A549 (cell line): Measurements from ENCODE around the gene ZNF692.

Experiments used
- CEBPB ChIP-seq, 2 experiments: fragments of >200 bp in 1 of 2; sonication (Bioruptor Twin) in 1 of 2; formaldehyde crosslinking in 1 of 2; IDR thresholded peaks; 2 replicates each; pipeline ENCODE4 v1.6.1; 2012 to 2016
- EP300 ChIP-seq, 2 experiments: fragments of >200 bp; sonication (Bioruptor Twin); formaldehyde crosslinking; IDR thresholded peaks; 2 replicates in 1 of 2; 3 replicates in 1 of 2; pipeline ENCODE4 v1.6.1; 2016 to 2017
- JUN ChIP-seq, 2 experiments: fragments of >200 bp; sonication (Bioruptor Twin); formaldehyde crosslinking; IDR thresholded peaks; 2 replicates in 1 of 2; 3 replicates in 1 of 2; pipeline ENCODE4 v1.6.1; 2016 to 2017
- MAFK ChIP-seq: fragments of 450-650 bp; IDR thresholded peaks from 2 replicates; pipeline ENCODE4 v1.6.1; 2014; ENCODE audit not compliant: partially characterized antibody
- MAZ ChIP-seq: fragments of 150-350 bp; IDR thresholded peaks from 2 replicates; pipeline ENCODE4 v1.6.1; 2014; ENCODE audit warnings: antibody characterized with exemption, low read depth, low read length, borderline replicate concordance
- POLR2A ChIP-seq: IDR thresholded peaks from 2 replicates; pipeline ENCODE4 v1.6.1; 2012; ENCODE audit warnings: mild to moderate bottlenecking, low read length
- RARB ChIP-seq: fragments of 250-450 bp; sonication (Bioruptor Pico); IDR thresholded peaks from 2 replicates; pipeline ENCODE4 v1.8.0; 2021; ENCODE audit warnings: mild to moderate bottlenecking, moderate library complexity
- RCOR1 ChIP-seq: fragments of 150-350 bp; IDR thresholded peaks from 2 replicates; pipeline ENCODE4 v1.6.1; 2014; ENCODE audit warnings: antibody characterized with exemption, low read length, low read depth
- RFX5 ChIP-seq: fragments of 450-650 bp; IDR thresholded peaks from 2 replicates; pipeline ENCODE4 v1.7.1; 2014; ENCODE audit warnings: antibody characterized with exemption, mild to moderate bottlenecking, moderate library complexity
- SMC3 ChIP-seq: fragments of >200 bp; sonication (Bioruptor Twin); formaldehyde crosslinking; IDR thresholded peaks from 3 replicates; pipeline ENCODE4 v1.6.1; 2018; ENCODE audit warnings: inconsistent platforms
- ZFP36 ChIP-seq: fragments of 450-650 bp; IDR thresholded peaks from 2 replicates; pipeline ENCODE4 v1.6.1; 2014; ENCODE audit warnings: borderline replicate concordance; ENCODE audit not compliant: partially characterized antibody
- ZSCAN20 ChIP-seq: fragments of 250-450 bp; sonication (Bioruptor Pico); IDR thresholded peaks from 2 replicates; pipeline ENCODE4 v1.8.0; 2022; ENCODE audit warnings: mild to moderate bottlenecking, moderate library complexity
- TF ChIP-seq, protein P1 (sequence below): fragments of >200 bp; sonication (Bioruptor Twin); formaldehyde crosslinking; IDR thresholded peaks from 3 replicates; pipeline ENCODE4 v1.5.1; 2016
- TF ChIP-seq, protein P2 (sequence below): IDR thresholded peaks from 2 replicates; pipeline ENCODE4 v1.6.1; 2012

DNA sequence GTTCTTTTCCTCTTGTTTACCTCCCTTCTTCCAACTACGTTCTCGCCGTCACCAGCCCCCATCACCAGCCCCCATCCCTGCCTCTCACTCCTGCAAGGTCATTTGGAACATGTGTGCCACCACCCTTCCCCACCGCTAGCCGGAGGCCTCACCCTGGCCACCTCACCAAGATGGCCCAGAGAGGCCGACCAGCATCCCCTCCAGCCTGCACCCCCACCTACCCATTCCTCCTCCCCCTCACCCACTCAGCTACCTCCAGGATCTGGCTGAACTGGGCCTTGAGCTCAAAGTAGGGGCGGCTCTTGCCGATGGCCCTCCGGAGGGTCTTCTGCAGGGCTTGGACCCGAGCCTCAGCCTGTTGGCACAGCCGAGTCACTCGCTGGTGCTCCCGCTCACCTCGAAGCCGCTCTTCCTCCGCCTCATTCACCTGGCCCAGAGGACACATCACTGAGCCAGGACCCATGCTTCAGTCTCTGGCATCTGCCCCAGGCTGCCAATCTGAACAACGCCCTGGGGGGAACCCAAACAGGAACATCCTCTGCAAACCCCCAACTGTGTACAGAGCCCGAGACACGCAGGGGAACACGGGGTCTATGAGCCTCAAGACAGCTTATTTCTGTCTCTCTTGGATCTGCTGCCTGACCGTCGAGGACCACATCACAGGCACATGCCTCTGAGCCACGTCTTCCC is 46.0 kb downstream of the ZNF692 start:
- TF ChIP-seq, protein P1, sequence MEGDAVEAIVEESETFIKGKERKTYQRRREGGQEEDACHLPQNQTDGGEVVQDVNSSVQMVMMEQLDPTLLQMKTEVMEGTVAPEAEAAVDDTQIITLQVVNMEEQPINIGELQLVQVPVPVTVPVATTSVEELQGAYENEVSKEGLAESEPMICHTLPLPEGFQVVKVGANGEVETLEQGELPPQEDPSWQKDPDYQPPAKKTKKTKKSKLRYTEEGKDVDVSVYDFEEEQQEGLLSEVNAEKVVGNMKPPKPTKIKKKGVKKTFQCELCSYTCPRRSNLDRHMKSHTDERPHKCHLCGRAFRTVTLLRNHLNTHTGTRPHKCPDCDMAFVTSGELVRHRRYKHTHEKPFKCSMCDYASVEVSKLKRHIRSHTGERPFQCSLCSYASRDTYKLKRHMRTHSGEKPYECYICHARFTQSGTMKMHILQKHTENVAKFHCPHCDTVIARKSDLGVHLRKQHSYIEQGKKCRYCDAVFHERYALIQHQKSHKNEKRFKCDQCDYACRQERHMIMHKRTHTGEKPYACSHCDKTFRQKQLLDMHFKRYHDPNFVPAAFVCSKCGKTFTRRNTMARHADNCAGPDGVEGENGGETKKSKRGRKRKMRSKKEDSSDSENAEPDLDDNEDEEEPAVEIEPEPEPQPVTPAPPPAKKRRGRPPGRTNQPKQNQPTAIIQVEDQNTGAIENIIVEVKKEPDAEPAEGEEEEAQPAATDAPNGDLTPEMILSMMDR, result no peak
- TF ChIP-seq SMC3, result no peak
- no peak for TF ChIP-seq CEBPB (IDR thresholded peaks at IDR 0.05)
- TF ChIP-seq POLR2A, result no peak
- TF ChIP-seq ZSCAN20, result no peak
- no peak for TF ChIP-seq RCOR1
- TF ChIP-seq ZFP36, result no peak
- no peak for TF ChIP-seq JUN (IDR thresholded peaks at IDR 0.05)
- no peak for TF ChIP-seq RFX5
- TF ChIP-seq MAZ, result no peak
- TF ChIP-seq MAFK, result no peak
- TF ChIP-seq, protein P2, sequence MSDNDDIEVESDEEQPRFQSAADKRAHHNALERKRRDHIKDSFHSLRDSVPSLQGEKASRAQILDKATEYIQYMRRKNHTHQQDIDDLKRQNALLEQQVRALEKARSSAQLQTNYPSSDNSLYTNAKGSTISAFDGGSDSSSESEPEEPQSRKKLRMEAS, result no peak
- TF ChIP-seq EP300 (IDR thresholded peaks at IDR 0.05), result no peak
- TF ChIP-seq RARB (CRISPR knock-in tag), result no peak
